WERI-Rb-1 (cell line): ENCODE data around the gene OR13G1.
"Not testable (repeated sequence)": the region's sequence is repeated elsewhere in the genome, so short reads cannot be mapped to it uniquely, and the experiment has no call there.

ENCODE experiments used
- DNase-seq: peaks from one replicate; pipeline ENCODE4 v3.0.0-alpha.2; 2020
- H3K27ac ChIP-seq: fragments of 250-450 bp; sonication (Bioruptor Pico); 2 replicates; pipeline ENCODE4 v1.5.1; 2020; ENCODE audit warnings: mild to moderate bottlenecking, moderate library complexity
- H3K27me3 ChIP-seq: fragments of 250-450 bp; sonication (Bioruptor Pico); 2 replicates; pipeline ENCODE4 v1.5.1; 2021; ENCODE audit warnings: mild to moderate bottlenecking, low read depth, moderate library complexity; ENCODE audit not compliant: insufficient read depth, severe bottlenecking
- H3K36me3 ChIP-seq: fragments of 250-450 bp; sonication (Bioruptor Pico); 2 replicates; pipeline ENCODE4 v1.5.1; 2020; ENCODE audit warnings: mild to moderate bottlenecking, moderate library complexity
- H3K4me3 ChIP-seq: 2 replicates; pipeline ENCODE4 v1.5.1; 2011; ENCODE audit warnings: low read depth, mild to moderate bottlenecking, control low read depth, low read length
- H3K9me3 ChIP-seq: fragments of 250-450 bp; sonication (Bioruptor Pico); 2 replicates; pipeline ENCODE4 v1.5.1; 2021; ENCODE audit warnings: mild to moderate bottlenecking, moderate library complexity; ENCODE audit not compliant: severe bottlenecking
- CTCF ChIP-seq: IDR thresholded peaks from 2 replicates; pipeline ENCODE4 v1.5.1; 2011; ENCODE audit warnings: low read depth, mild to moderate bottlenecking, control low read depth, inconsistent platforms, low read length

The OR13G1 gene, protein sequence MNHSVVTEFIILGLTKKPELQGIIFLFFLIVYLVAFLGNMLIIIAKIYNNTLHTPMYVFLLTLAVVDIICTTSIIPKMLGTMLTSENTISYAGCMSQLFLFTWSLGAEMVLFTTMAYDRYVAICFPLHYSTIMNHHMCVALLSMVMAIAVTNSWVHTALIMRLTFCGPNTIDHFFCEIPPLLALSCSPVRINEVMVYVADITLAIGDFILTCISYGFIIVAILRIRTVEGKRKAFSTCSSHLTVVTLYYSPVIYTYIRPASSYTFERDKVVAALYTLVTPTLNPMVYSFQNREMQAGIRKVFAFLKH

GRCh38 chr1:247679639-247680038 is at the start of gene OR13G1:
TSS of gene OR13G1 (minus strand) at chr1:247679739. CDS start at chr1:247673041, 6,698 bp downstream.
- DNase-seq, result no peak
- Histone ChIP-seq H3K27ac (no peak within 1 kb of the TSS), H3K36me3 (no peaks in the 10 kb centered on the region), H3K9me3 (no peaks in the 10 kb centered on the region), H3K27me3 (peaks cover 46% of the 10 kb centered on the region), H3K4me3 (no peak within 1 kb of the TSS)
- no peak for TF ChIP-seq CTCF

DNA sequence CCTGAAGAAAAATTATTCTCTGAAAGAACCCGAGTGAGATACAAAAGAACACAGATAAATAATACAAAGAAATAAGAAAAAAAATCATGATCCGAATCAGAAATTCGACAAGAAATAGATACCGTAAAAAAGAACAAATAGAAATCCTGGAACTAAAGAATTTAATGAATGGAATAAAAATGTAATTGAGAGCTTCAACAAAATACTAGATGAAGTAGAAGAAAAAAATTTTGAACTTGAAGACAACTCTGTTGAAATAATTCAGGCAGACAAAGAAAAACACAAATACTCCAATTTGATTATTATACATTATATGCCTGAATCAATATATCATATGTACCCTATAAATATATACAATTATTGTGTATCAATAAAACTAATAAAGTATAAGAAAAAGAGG is 41.7 kb upstream of the OR13G1 start:
- TF ChIP-seq CTCF, result no peak
- Histone ChIP-seq H3K4me3 (no peak overlapping the region), H3K36me3 (no peaks in the 10 kb centered on the region), H3K27me3 (no peaks in the 10 kb centered on the region), H3K27ac (no peak overlapping the region), H3K9me3 (no peaks in the 10 kb centered on the region)
- no peak for DNase-seq

DNA sequence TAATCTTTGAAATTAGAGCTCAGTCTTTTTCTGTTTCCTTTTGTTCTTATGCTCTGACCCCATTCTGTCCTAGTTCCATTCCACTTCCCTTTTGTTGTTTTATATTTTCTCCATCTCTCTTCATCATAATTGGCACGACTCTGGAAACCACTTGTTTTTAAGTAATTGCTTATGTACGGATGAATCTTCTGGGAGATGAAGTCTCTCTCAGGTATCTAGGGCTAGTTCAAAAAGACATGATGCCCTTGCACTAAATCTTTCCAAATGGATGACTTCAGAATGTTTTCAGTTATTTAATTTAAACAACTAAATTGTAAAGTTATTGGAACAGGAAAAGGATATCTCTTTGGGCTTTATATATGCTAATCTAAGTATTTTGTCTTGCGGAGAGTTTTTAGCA is 37.0 kb upstream of the OR13G1 start, which contains the start of gene OR6F1:
TSS of gene OR6F1 (minus strand) at position 101 of the 400 bp plus-strand sequence. CDS start 3,891 bp downstream, outside the sequence.
- Histone ChIP-seq H3K27ac (no peak within 1 kb of the TSS), H3K27me3 (peaks cover 14% of the 10 kb centered on the region), H3K4me3 (no peak within 1 kb of the TSS), H3K9me3 (no peaks in the 10 kb centered on the region), H3K36me3 (no peaks in the 10 kb centered on the region)
- DNase-seq, result no peak
- no peak for TF ChIP-seq CTCF

GRCh38 chr1:247713753-247714152 is 34.2 kb upstream of the OR13G1 start:
- Histone ChIP-seq H3K4me3 (no peak overlapping the region), H3K27me3 (peaks cover 28% of the 10 kb centered on the region), H3K9me3 (peaks cover 2% of the 10 kb centered on the region), H3K27ac (no peak overlapping the region), H3K36me3 (no peaks in the 10 kb centered on the region)
- no peak for DNase-seq
- no peak for TF ChIP-seq CTCF

- H3K9me3 ChIP-seq, H3K4me3 ChIP-seq, DNase-seq, H3K27ac ChIP-seq, H3K36me3 ChIP-seq: not testable (repeated sequence)
- H3K27me3 ChIP-seq, result peaks cover 30% of the 10 kb centered on the region
These were observed 31.1 kb upstream of the OR13G1 start for GRCh38 chr1:247710681-247711080.

- H3K27ac ChIP-seq, result no peak overlapping the region
- no peak for TF ChIP-seq CTCF
- DNase-seq, result no peak
- peaks cover 3% of the 10 kb centered on the region for H3K9me3 ChIP-seq
- H3K4me3 ChIP-seq, result no peak overlapping the region
- H3K36me3 ChIP-seq, result no peaks in the 10 kb centered on the region
- peaks cover 14% of the 10 kb centered on the region for H3K27me3 ChIP-seq
These were observed 21.8 kb upstream of the OR13G1 start for GRCh38 chr1:247701338-247701737.
